H9 (cell line): ENCODE results near the gene MERTK. TPM values are rescaled to one million over a fixed set of nuclear protein-coding genes. Genes with fewer than 3 reads are reported as not detected.

ENCODE experiments used
- DNase-seq: peaks from one replicate; pipeline ENCODE4 v3.0.0-alpha.2; 2017
- H2AFZ ChIP-seq: one replicate; pipeline ENCODE4 v1.6.1; 2013; ENCODE audit warnings: mild to moderate bottlenecking, low read length, control low read depth, moderate library complexity
- H2AK5ac ChIP-seq: 2 replicates; pipeline ENCODE4 v1.6.1; 2013; ENCODE audit warnings: low read length, control low read depth, mixed read lengths; ENCODE audit not compliant: insufficient read length
- H2BK120ac ChIP-seq: one replicate; pipeline ENCODE4 v1.6.1; 2013; ENCODE audit warnings: low read depth, mild to moderate bottlenecking, low read length, control low read depth, inconsistent platforms; ENCODE audit not compliant: poor library complexity, severe bottlenecking
- H2BK12ac ChIP-seq: 2 replicates; pipeline ENCODE4 v1.6.1; 2013; ENCODE audit warnings: low read length, control low read depth, mixed read lengths, low read depth; ENCODE audit not compliant: insufficient read length
- H2BK15ac ChIP-seq: 2 replicates; pipeline ENCODE4 v1.6.1; 2013; ENCODE audit warnings: low read depth, low read length, control low read depth
- H2BK20ac ChIP-seq: one replicate; pipeline ENCODE4 v1.6.1; 2013; ENCODE audit warnings: low read depth, mild to moderate bottlenecking, low read length, control low read depth, inconsistent platforms; ENCODE audit not compliant: poor library complexity, severe bottlenecking
- H2BK5ac ChIP-seq: 2 replicates; pipeline ENCODE4 v1.6.1; 2013; ENCODE audit warnings: low read length, control low read depth, mixed read lengths; ENCODE audit not compliant: insufficient read length
- H3K14ac ChIP-seq: 2 replicates; pipeline ENCODE4 v1.6.1; 2013; ENCODE audit warnings: low read length, control low read depth; ENCODE audit not compliant: insufficient read depth
- H3K18ac ChIP-seq: 2 replicates; pipeline ENCODE4 v1.6.1; 2013; ENCODE audit warnings: low read depth, mild to moderate bottlenecking, mixed read lengths, low read length, control low read depth; ENCODE audit not compliant: insufficient read length
- H3K23ac ChIP-seq: 2 replicates; pipeline ENCODE4 v1.6.1; 2013; ENCODE audit warnings: low read length, control low read depth, mixed read lengths, low read depth; ENCODE audit not compliant: insufficient read length
- H3K23me2 ChIP-seq: 2 replicates; pipeline ENCODE4 v1.6.1; 2013; ENCODE audit warnings: low read depth, mild to moderate bottlenecking, mixed read lengths, low read length, control low read depth; ENCODE audit not compliant: insufficient read length, poor library complexity, severe bottlenecking
- H3K27ac ChIP-seq: 2 replicates; pipeline ENCODE4 v1.5.1; 2013; ENCODE audit warnings: low read length, control low read depth, mixed read lengths, low read depth; ENCODE audit not compliant: insufficient read length
- H3K27me3 ChIP-seq: 2 replicates; pipeline ENCODE4 v1.6.1; 2013; ENCODE audit warnings: low read length, control low read depth, inconsistent platforms; ENCODE audit not compliant: insufficient read depth
- H3K4ac ChIP-seq: 2 replicates; pipeline ENCODE4 v1.6.1; 2013; ENCODE audit warnings: low read depth, mild to moderate bottlenecking, control low read depth, inconsistent platforms, low read length, moderate library complexity
- H3K4me1 ChIP-seq: 2 replicates; pipeline ENCODE4 v1.6.1; 2013; ENCODE audit warnings: low read length, control low read depth, inconsistent platforms; ENCODE audit not compliant: insufficient read depth
- H3K4me2 ChIP-seq: 2 replicates; pipeline ENCODE4 v1.6.1; 2013; ENCODE audit warnings: low read length, control low read depth, mixed read lengths; ENCODE audit not compliant: insufficient read length, insufficient read depth
- H3K56ac ChIP-seq: 2 replicates; pipeline ENCODE4 v1.6.1; 2013; ENCODE audit warnings: low read depth, mild to moderate bottlenecking, mixed read lengths, low read length, control low read depth; ENCODE audit not compliant: insufficient read length
- H3K79me1 ChIP-seq: 2 replicates; pipeline ENCODE4 v1.6.1; 2013; ENCODE audit warnings: low read depth, mild to moderate bottlenecking, moderate library complexity, low read length, control low read depth, inconsistent platforms; ENCODE audit not compliant: insufficient read depth, poor library complexity, severe bottlenecking
- H3K79me2 ChIP-seq: 2 replicates; pipeline ENCODE4 v1.6.1; 2013; ENCODE audit warnings: low read length, control low read depth, inconsistent platforms; ENCODE audit not compliant: insufficient read depth
- H3K9ac ChIP-seq: 2 replicates; pipeline ENCODE4 v1.6.1; 2013; ENCODE audit warnings: low read length, control low read depth, mixed read lengths; ENCODE audit not compliant: insufficient read length; ENCODE audit errors: extremely low read depth
- H3K9me3 ChIP-seq: one replicate; pipeline ENCODE4 v1.6.1; 2013; ENCODE audit warnings: low read depth, low read length, inconsistent platforms; ENCODE audit not compliant: control insufficient read depth
- H3T11ph ChIP-seq: one replicate; pipeline ENCODE4 v1.6.1; 2013; ENCODE audit warnings: mild to moderate bottlenecking, low read length, control low read depth, inconsistent platforms
- H4K20me1 ChIP-seq: one replicate; pipeline ENCODE4 v1.6.1; 2013; ENCODE audit not compliant: control insufficient read depth, insufficient read length, insufficient read depth
- H4K5ac ChIP-seq: 2 replicates; pipeline ENCODE4 v1.6.1; 2013; ENCODE audit warnings: low read depth, mild to moderate bottlenecking, mixed read lengths, low read length, control low read depth; ENCODE audit not compliant: insufficient read length
- H4K8ac ChIP-seq: replicated peaks from 2 replicates; pipeline ENCODE4 v1.6.1; 2013; ENCODE audit warnings: low read length, control low read depth, mixed read lengths, low read depth; ENCODE audit not compliant: insufficient read length
- H4K91ac ChIP-seq: 2 replicates; pipeline ENCODE4 v1.6.1; 2013; ENCODE audit warnings: low read depth, mild to moderate bottlenecking, moderate library complexity, mixed read lengths, low read length, control low read depth; ENCODE audit not compliant: insufficient read length
- H3K27ac Mint-ChIP-seq, 3 experiments: 2 replicates in 2 of 3; 3 replicates in 1 of 3; pipeline ENCODE4 v1.8.0; 2020 to 2021; ENCODE audit warnings: mixed read lengths in 3 of 3, mild to moderate bottlenecking in 1 of 3, moderate library complexity in 1 of 3
- H3K27me3 Mint-ChIP-seq: 2 replicates; pipeline ENCODE4 v1.8.0; 2021; ENCODE audit warnings: low read depth, mild to moderate bottlenecking, moderate library complexity, mixed read lengths
- H3K36me3 Mint-ChIP-seq, 3 experiments: 2 replicates in 2 of 3; 3 replicates in 1 of 3; pipeline ENCODE4 v1.8.0; 2020 to 2021; ENCODE audit warnings: low read depth in 3 of 3, mixed read lengths in 3 of 3; ENCODE audit not compliant: insufficient read depth in 1 of 3
- H3K4me1 Mint-ChIP-seq, 2 experiments: 2 replicates each; pipeline ENCODE4 v1.8.0; 2020; ENCODE audit warnings: mixed read lengths in 2 of 2
- H3K4me3 Mint-ChIP-seq, 2 experiments: 2 replicates in 1 of 2; 3 replicates in 1 of 2; pipeline ENCODE4 v1.8.0; 2020 to 2021; ENCODE audit warnings: mild to moderate bottlenecking in 2 of 2, mixed read lengths in 2 of 2, moderate library complexity in 1 of 2
- H3K9me3 Mint-ChIP-seq, 2 experiments: 2 replicates in 1 of 2; 3 replicates in 1 of 2; pipeline ENCODE4 v1.8.0; 2020; ENCODE audit warnings: mild to moderate bottlenecking in 2 of 2, mixed read lengths in 2 of 2, moderate library complexity in 1 of 2
- WGBS: extraction: QIAGEN DNeasy Blood & Tissue Kit; methylation state at CpG from one replicate; pipeline ENCODE4 v1.1.7; 2013; ENCODE audit warnings: missing lambda C conversion rate, low lambda C conversion rate, mixed read lengths; ENCODE audit not compliant: insufficient read length; ENCODE audit errors: extremely low coverage; 5-methylcytosine and 5-hydroxymethylcytosine counted together
- total RNA-seq: library from RNA; stranded (reverse); gene quantifications from 2 replicates; pipeline ENCODE4 v1.2.1, GENCODE V29; 2021
- TF ChIP-seq, protein P1 (sequence below): fragments of 200-600 bp; sonication (generic); conservative IDR thresholded peaks from 3 replicates; pipeline ENCODE4 v1.8.0; 2021; ENCODE audit warnings: antibody characterized with exemption, mild to moderate bottlenecking

MERTK gene
- total RNA-seq, 1 experiment from 2014 or later, result 4.8 TPM

DNA sequence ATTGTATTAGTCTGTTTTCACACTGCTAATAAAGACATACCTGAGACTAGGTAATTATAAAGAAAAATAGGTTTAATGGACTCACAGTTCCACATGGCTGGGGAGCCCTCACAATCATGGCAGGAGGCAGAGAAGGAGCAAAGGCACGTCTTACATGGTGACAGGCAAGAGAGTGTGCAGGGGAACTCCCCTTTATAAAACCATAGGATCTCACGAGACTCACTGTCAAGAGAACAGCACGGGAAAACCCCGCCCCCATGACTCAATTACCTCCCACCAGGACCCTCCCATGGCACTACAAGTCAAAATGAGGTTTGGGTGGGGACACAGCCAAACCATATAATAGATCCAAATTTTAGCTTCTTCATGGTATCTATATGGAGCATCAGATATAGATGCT is 87.1 kb downstream of the MERTK start:
- no peaks in the 10 kb centered on the region for H3K27me3 ChIP-seq
- H3K27me3 Mint-ChIP-seq, result no peaks in the 10 kb centered on the region; the same call in 1 of the 2 replicates
- no peak overlapping the region for H3K14ac ChIP-seq

More for the DNA sequence above, 87.1 kb downstream of the MERTK start:
- Histone ChIP-seq H3K4me1 (no peaks in the 10 kb centered on the region), H4K20me1 (no peaks in the 10 kb centered on the region), H2AFZ (no peak overlapping the region), H3K23me2 (no peaks in the 10 kb centered on the region), H2BK120ac (no peak overlapping the region), H3K79me2 (no peaks in the 10 kb centered on the region), H2BK15ac (no peak overlapping the region), H3K4me2 (no peak overlapping the region), H4K5ac (no peak overlapping the region), H3K56ac (no peak overlapping the region), H3K23ac (no peak overlapping the region), H3T11ph (no peak overlapping the region), H3K9me3 (no peaks in the 10 kb centered on the region), H2AK5ac (no peak overlapping the region), H4K91ac (no peak overlapping the region), H4K8ac (no peak overlapping the region), H2BK5ac (no peak overlapping the region), H3K18ac (no peak overlapping the region), H3K9ac (no peak overlapping the region), H2BK12ac (no peak overlapping the region), H3K79me1 (no peaks in the 10 kb centered on the region), H3K4ac (no peak overlapping the region), H2BK20ac (no peak overlapping the region), H3K27ac (no peak overlapping the region)
- H3K4me1 Mint-ChIP-seq, result peaks cover 12 to 15% of the 10 kb centered on the region in 2 experiments
- H3K27ac Mint-ChIP-seq, result peak overlapping the region in 2 of 3 experiments; percentile 18 to 42; a peak in 2 of 7 replicates
- no peak overlapping the region; a peak in 1 of 5 replicates for H3K4me3 Mint-ChIP-seq
- peaks cover 0 to 15% (median 3%) of the 10 kb centered on the region in 3 experiments; a peak in 4 of 7 replicates for H3K36me3 Mint-ChIP-seq
- TF ChIP-seq, protein P1, sequence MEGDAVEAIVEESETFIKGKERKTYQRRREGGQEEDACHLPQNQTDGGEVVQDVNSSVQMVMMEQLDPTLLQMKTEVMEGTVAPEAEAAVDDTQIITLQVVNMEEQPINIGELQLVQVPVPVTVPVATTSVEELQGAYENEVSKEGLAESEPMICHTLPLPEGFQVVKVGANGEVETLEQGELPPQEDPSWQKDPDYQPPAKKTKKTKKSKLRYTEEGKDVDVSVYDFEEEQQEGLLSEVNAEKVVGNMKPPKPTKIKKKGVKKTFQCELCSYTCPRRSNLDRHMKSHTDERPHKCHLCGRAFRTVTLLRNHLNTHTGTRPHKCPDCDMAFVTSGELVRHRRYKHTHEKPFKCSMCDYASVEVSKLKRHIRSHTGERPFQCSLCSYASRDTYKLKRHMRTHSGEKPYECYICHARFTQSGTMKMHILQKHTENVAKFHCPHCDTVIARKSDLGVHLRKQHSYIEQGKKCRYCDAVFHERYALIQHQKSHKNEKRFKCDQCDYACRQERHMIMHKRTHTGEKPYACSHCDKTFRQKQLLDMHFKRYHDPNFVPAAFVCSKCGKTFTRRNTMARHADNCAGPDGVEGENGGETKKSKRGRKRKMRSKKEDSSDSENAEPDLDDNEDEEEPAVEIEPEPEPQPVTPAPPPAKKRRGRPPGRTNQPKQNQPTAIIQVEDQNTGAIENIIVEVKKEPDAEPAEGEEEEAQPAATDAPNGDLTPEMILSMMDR, result no peak
- no CpG with 5 or more reads among the region's 4 CpGs for WGBS
- no peak for DNase-seq
- H3K9me3 Mint-ChIP-seq, result no peaks in the 10 kb centered on the region
